OCI-LY3 (cell line): ENCODE data around the gene EFCAB8.

Source experiments
- EZH2phosphoT487 ChIP-seq: fragments of 200-600 bp; shearing (Covaris generic); IDR thresholded peaks from 2 replicates; pipeline ENCODE4 v1.6.1; 2018; ENCODE audit warnings: antibody characterized with exemption, mixed run types, low read depth
- TF ChIP-seq, protein P1 (sequence below): fragments of 200-600, 300-600 bp; sonication (generic); IDR thresholded peaks from 2 replicates; pipeline ENCODE4 v1.5.1; 2014; ENCODE audit warnings: antibody characterized with exemption, low read length, low read depth

DNA sequence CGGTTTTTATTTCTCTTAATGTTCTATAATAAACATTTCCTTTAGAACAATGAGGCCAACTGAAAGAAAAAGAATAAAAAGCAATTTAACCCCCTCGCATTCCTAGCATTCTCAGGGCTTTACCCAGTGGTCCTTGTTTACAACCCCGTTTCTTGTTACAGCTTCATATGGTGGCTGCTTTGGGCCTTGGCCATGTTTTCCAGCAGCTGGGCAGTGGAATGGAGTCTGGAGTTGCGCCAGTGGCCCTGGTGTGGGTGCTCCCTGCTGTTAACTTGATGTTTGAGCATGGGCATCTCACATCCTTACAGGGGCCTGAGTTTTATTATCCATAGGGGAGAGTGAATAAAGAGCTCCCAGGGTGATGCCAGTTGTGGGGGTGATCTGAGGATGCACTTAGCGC is 18.8 kb downstream of the EFCAB8 start:
- TF ChIP-seq, protein P1, sequence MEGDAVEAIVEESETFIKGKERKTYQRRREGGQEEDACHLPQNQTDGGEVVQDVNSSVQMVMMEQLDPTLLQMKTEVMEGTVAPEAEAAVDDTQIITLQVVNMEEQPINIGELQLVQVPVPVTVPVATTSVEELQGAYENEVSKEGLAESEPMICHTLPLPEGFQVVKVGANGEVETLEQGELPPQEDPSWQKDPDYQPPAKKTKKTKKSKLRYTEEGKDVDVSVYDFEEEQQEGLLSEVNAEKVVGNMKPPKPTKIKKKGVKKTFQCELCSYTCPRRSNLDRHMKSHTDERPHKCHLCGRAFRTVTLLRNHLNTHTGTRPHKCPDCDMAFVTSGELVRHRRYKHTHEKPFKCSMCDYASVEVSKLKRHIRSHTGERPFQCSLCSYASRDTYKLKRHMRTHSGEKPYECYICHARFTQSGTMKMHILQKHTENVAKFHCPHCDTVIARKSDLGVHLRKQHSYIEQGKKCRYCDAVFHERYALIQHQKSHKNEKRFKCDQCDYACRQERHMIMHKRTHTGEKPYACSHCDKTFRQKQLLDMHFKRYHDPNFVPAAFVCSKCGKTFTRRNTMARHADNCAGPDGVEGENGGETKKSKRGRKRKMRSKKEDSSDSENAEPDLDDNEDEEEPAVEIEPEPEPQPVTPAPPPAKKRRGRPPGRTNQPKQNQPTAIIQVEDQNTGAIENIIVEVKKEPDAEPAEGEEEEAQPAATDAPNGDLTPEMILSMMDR: no peak
- TF ChIP-seq EZH2phosphoT487: no peak
